GM23248 (cell line): ENCODE results near the gene KIAA1671.

Experiments
- EZH2 ChIP-seq: fragments of 200-600 bp; sonication (generic); IDR thresholded peaks from 2 replicates; pipeline ENCODE4 v1.6.1; 2018; ENCODE audit warnings: antibody characterized with exemption, mild to moderate bottlenecking; ENCODE audit not compliant: insufficient read depth, poor library complexity, severe bottlenecking
- EZH2phosphoT487 ChIP-seq: fragments of 200-600 bp; sonication (generic); IDR thresholded peaks from 2 replicates; pipeline ENCODE4 v1.6.1; 2018; ENCODE audit warnings: antibody characterized with exemption, moderate library complexity, mild to moderate bottlenecking, low read depth; ENCODE audit not compliant: insufficient read depth

DNA sequence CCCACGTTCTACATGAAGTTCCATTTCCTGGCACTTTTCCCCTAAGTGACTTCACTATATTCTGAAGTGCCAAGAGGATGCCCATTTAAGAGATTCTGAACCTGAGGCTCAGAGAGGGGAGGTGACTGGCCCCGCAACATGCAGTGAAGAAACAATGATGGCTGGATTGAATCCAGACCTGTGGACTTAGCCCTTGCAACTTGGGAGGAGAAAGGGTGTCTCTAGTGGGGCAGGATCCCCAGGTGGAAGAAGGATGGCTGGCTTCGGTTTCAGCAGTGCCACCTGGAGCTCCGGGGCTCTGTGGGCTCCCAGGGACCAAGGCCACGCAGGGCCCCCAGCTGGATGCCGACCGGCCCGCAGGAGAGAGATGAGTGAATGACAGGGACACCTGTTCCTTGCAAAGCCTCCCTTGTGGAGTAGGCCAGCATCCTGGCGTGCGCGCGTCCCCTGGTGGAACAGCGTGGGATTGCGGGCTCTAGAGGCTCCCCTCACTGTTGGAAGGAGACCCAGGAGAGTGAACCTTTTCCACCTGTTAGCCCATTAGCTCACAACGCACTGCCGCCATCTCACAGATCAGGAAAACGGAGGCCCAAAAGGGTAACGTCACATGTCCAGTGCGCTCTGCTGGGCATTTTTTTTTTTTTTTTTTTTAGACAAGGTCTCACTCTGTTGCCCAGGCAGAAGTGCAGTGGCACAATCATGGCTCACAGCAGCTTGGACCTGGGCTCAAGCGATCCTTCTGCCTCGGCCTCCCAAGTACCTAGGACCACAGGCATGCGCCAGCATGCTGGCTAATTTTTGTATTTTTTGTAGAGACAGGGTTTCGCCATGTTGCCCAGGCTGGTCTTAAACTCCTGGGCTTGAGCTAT, 104.7 kb downstream of the KIAA1671 start:
- TF ChIP-seq EZH2 (no peak), EZH2phosphoT487 (no peak)
